HG03521 (cell line): Measurements from ENCODE around the gene OVCH2.
"Not testable (repeated sequence)": the region's sequence is repeated elsewhere in the genome, so short reads cannot be mapped to it uniquely, and the experiment has no call there.

ENCODE experiments used
- ATAC-seq: cut with Tn5 transposase; IDR thresholded peaks from one replicate; pipeline ENCODE4 v1.9.1; 2021; ENCODE audit warnings: mild to moderate bottlenecking, moderate library complexity; ENCODE audit not compliant: unreplicated experiment

The OVCH2 gene

GRCh38 chr11:7672276-7672959 is 33.9 kb downstream of the OVCH2 start:
- ATAC-seq = no peak

GRCh38 chr11:7671347-7672215 is 34.7 kb downstream of the OVCH2 start:
- ATAC-seq = peak; percentile 35

- no peak for ATAC-seq
These were observed 35.6 kb downstream of the OVCH2 start for GRCh38 chr11:7670641-7671040.

GRCh38 chr11:7668911-7669310 is 37.4 kb downstream of the OVCH2 start:
- ATAC-seq = no peak

- ATAC-seq = no peak
These were observed 37.8 kb downstream of the OVCH2 start for GRCh38 chr11:7668464-7668863.

- ATAC-seq = no peak
These were observed 38.8 kb downstream of the OVCH2 start for GRCh38 chr11:7667460-7667859.

- ATAC-seq = no peak
These were observed 39.9 kb downstream of the OVCH2 start for GRCh38 chr11:7666292-7666866.

GRCh38 chr11:7665473-7666291 is 40.6 kb downstream of the OVCH2 start:
- ATAC-seq = peak; percentile 98

- no peak for ATAC-seq
These were observed 41.4 kb downstream of the OVCH2 start for GRCh38 chr11:7664867-7665266.

- ATAC-seq = not testable (repeated sequence)
These were observed 42.7 kb downstream of the OVCH2 start for GRCh38 chr11:7663531-7663930.

- ATAC-seq = no peak
These were observed 48.8 kb downstream of the OVCH2 start for GRCh38 chr11:7657306-7658025.

GRCh38 chr11:7656704-7657103 is 49.6 kb downstream of the OVCH2 start:
- no peak for ATAC-seq

- ATAC-seq = no peak
These were observed 50.7 kb downstream of the OVCH2 start for GRCh38 chr11:7655253-7656217.

- no peak for ATAC-seq
These were observed 52.0 kb downstream of the OVCH2 start for GRCh38 chr11:7654195-7654705.

GRCh38 chr11:7651700-7652099 is 54.6 kb downstream of the OVCH2 start:
- ATAC-seq = no peak

GRCh38 chr11:7651140-7651551 is 55.1 kb downstream of the OVCH2 start:
- ATAC-seq = no peak

GRCh38 chr11:7648264-7648663 is 58.0 kb downstream of the OVCH2 start:
- no peak for ATAC-seq

- ATAC-seq = no peak
These were observed 59.4 kb downstream of the OVCH2 start for GRCh38 chr11:7646866-7647265.

- ATAC-seq = no peak
These were observed 61.1 kb downstream of the OVCH2 start for GRCh38 chr11:7645206-7645605.
